H9 (cell line): ENCODE data around the gene ADAD2. TPM values are rescaled to one million over a fixed set of nuclear protein-coding genes. Genes with fewer than 3 reads are reported as not detected.

Source experiments
- DNase-seq: peaks from one replicate; pipeline ENCODE4 v3.0.0-alpha.2; 2017
- H2AFZ ChIP-seq: one replicate; pipeline ENCODE4 v1.6.1; 2013; ENCODE audit warnings: mild to moderate bottlenecking, low read length, control low read depth, moderate library complexity
- H2AK5ac ChIP-seq: 2 replicates; pipeline ENCODE4 v1.6.1; 2013; ENCODE audit warnings: low read length, control low read depth, mixed read lengths; ENCODE audit not compliant: insufficient read length
- H2BK120ac ChIP-seq: one replicate; pipeline ENCODE4 v1.6.1; 2013; ENCODE audit warnings: low read depth, mild to moderate bottlenecking, low read length, control low read depth, inconsistent platforms; ENCODE audit not compliant: poor library complexity, severe bottlenecking
- H2BK12ac ChIP-seq: 2 replicates; pipeline ENCODE4 v1.6.1; 2013; ENCODE audit warnings: low read length, control low read depth, mixed read lengths, low read depth; ENCODE audit not compliant: insufficient read length
- H2BK15ac ChIP-seq: 2 replicates; pipeline ENCODE4 v1.6.1; 2013; ENCODE audit warnings: low read depth, low read length, control low read depth
- H2BK20ac ChIP-seq: one replicate; pipeline ENCODE4 v1.6.1; 2013; ENCODE audit warnings: low read depth, mild to moderate bottlenecking, low read length, control low read depth, inconsistent platforms; ENCODE audit not compliant: poor library complexity, severe bottlenecking
- H2BK5ac ChIP-seq: 2 replicates; pipeline ENCODE4 v1.6.1; 2013; ENCODE audit warnings: low read length, control low read depth, mixed read lengths; ENCODE audit not compliant: insufficient read length
- H3K14ac ChIP-seq: 2 replicates; pipeline ENCODE4 v1.6.1; 2013; ENCODE audit warnings: low read length, control low read depth; ENCODE audit not compliant: insufficient read depth
- H3K18ac ChIP-seq: 2 replicates; pipeline ENCODE4 v1.6.1; 2013; ENCODE audit warnings: low read depth, mild to moderate bottlenecking, mixed read lengths, low read length, control low read depth; ENCODE audit not compliant: insufficient read length
- H3K23ac ChIP-seq: 2 replicates; pipeline ENCODE4 v1.6.1; 2013; ENCODE audit warnings: low read length, control low read depth, mixed read lengths, low read depth; ENCODE audit not compliant: insufficient read length
- H3K23me2 ChIP-seq: 2 replicates; pipeline ENCODE4 v1.6.1; 2013; ENCODE audit warnings: low read depth, mild to moderate bottlenecking, mixed read lengths, low read length, control low read depth; ENCODE audit not compliant: insufficient read length, poor library complexity, severe bottlenecking
- H3K27ac ChIP-seq: 2 replicates; pipeline ENCODE4 v1.5.1; 2013; ENCODE audit warnings: low read length, control low read depth, mixed read lengths, low read depth; ENCODE audit not compliant: insufficient read length
- H3K27me3 ChIP-seq: 2 replicates; pipeline ENCODE4 v1.6.1; 2013; ENCODE audit warnings: low read length, control low read depth, inconsistent platforms; ENCODE audit not compliant: insufficient read depth
- H3K4ac ChIP-seq: 2 replicates; pipeline ENCODE4 v1.6.1; 2013; ENCODE audit warnings: low read depth, mild to moderate bottlenecking, control low read depth, inconsistent platforms, low read length, moderate library complexity
- H3K4me1 ChIP-seq: 2 replicates; pipeline ENCODE4 v1.6.1; 2013; ENCODE audit warnings: low read length, control low read depth, inconsistent platforms; ENCODE audit not compliant: insufficient read depth
- H3K4me2 ChIP-seq: 2 replicates; pipeline ENCODE4 v1.6.1; 2013; ENCODE audit warnings: low read length, control low read depth, mixed read lengths; ENCODE audit not compliant: insufficient read length, insufficient read depth
- H3K56ac ChIP-seq: 2 replicates; pipeline ENCODE4 v1.6.1; 2013; ENCODE audit warnings: low read depth, mild to moderate bottlenecking, mixed read lengths, low read length, control low read depth; ENCODE audit not compliant: insufficient read length
- H3K79me1 ChIP-seq: 2 replicates; pipeline ENCODE4 v1.6.1; 2013; ENCODE audit warnings: low read depth, mild to moderate bottlenecking, moderate library complexity, low read length, control low read depth, inconsistent platforms; ENCODE audit not compliant: insufficient read depth, poor library complexity, severe bottlenecking
- H3K79me2 ChIP-seq: 2 replicates; pipeline ENCODE4 v1.6.1; 2013; ENCODE audit warnings: low read length, control low read depth, inconsistent platforms; ENCODE audit not compliant: insufficient read depth
- H3K9ac ChIP-seq: 2 replicates; pipeline ENCODE4 v1.6.1; 2013; ENCODE audit warnings: low read length, control low read depth, mixed read lengths; ENCODE audit not compliant: insufficient read length; ENCODE audit errors: extremely low read depth
- H3K9me3 ChIP-seq: one replicate; pipeline ENCODE4 v1.6.1; 2013; ENCODE audit warnings: low read depth, low read length, inconsistent platforms; ENCODE audit not compliant: control insufficient read depth
- H3T11ph ChIP-seq: one replicate; pipeline ENCODE4 v1.6.1; 2013; ENCODE audit warnings: mild to moderate bottlenecking, low read length, control low read depth, inconsistent platforms
- H4K20me1 ChIP-seq: one replicate; pipeline ENCODE4 v1.6.1; 2013; ENCODE audit not compliant: control insufficient read depth, insufficient read length, insufficient read depth
- H4K5ac ChIP-seq: 2 replicates; pipeline ENCODE4 v1.6.1; 2013; ENCODE audit warnings: low read depth, mild to moderate bottlenecking, mixed read lengths, low read length, control low read depth; ENCODE audit not compliant: insufficient read length
- H4K8ac ChIP-seq: replicated peaks from 2 replicates; pipeline ENCODE4 v1.6.1; 2013; ENCODE audit warnings: low read length, control low read depth, mixed read lengths, low read depth; ENCODE audit not compliant: insufficient read length
- H4K91ac ChIP-seq: 2 replicates; pipeline ENCODE4 v1.6.1; 2013; ENCODE audit warnings: low read depth, mild to moderate bottlenecking, moderate library complexity, mixed read lengths, low read length, control low read depth; ENCODE audit not compliant: insufficient read length
- H3K27ac Mint-ChIP-seq, 3 experiments: 2 replicates in 2 of 3; 3 replicates in 1 of 3; pipeline ENCODE4 v1.8.0; 2020 to 2021; ENCODE audit warnings: mixed read lengths in 3 of 3, mild to moderate bottlenecking in 1 of 3, moderate library complexity in 1 of 3
- H3K27me3 Mint-ChIP-seq: 2 replicates; pipeline ENCODE4 v1.8.0; 2021; ENCODE audit warnings: low read depth, mild to moderate bottlenecking, moderate library complexity, mixed read lengths
- H3K36me3 Mint-ChIP-seq, 3 experiments: 2 replicates in 2 of 3; 3 replicates in 1 of 3; pipeline ENCODE4 v1.8.0; 2020 to 2021; ENCODE audit warnings: low read depth in 3 of 3, mixed read lengths in 3 of 3; ENCODE audit not compliant: insufficient read depth in 1 of 3
- H3K4me1 Mint-ChIP-seq, 2 experiments: 2 replicates each; pipeline ENCODE4 v1.8.0; 2020; ENCODE audit warnings: mixed read lengths in 2 of 2
- H3K4me3 Mint-ChIP-seq, 2 experiments: 2 replicates in 1 of 2; 3 replicates in 1 of 2; pipeline ENCODE4 v1.8.0; 2020 to 2021; ENCODE audit warnings: mild to moderate bottlenecking in 2 of 2, mixed read lengths in 2 of 2, moderate library complexity in 1 of 2
- H3K9me3 Mint-ChIP-seq, 2 experiments: 2 replicates in 1 of 2; 3 replicates in 1 of 2; pipeline ENCODE4 v1.8.0; 2020; ENCODE audit warnings: mild to moderate bottlenecking in 2 of 2, mixed read lengths in 2 of 2, moderate library complexity in 1 of 2
- WGBS: extraction: QIAGEN DNeasy Blood & Tissue Kit; methylation state at CpG from one replicate; pipeline ENCODE4 v1.1.7; 2013; ENCODE audit warnings: missing lambda C conversion rate, low lambda C conversion rate, mixed read lengths; ENCODE audit not compliant: insufficient read length; ENCODE audit errors: extremely low coverage; 5-methylcytosine and 5-hydroxymethylcytosine counted together
- total RNA-seq: library from RNA; stranded (reverse); gene quantifications from 2 replicates; pipeline ENCODE4 v1.2.1, GENCODE V29; 2021
- TF ChIP-seq, protein P1 (sequence below): fragments of 200-600 bp; sonication (generic); conservative IDR thresholded peaks from 3 replicates; pipeline ENCODE4 v1.8.0; 2021; ENCODE audit warnings: antibody characterized with exemption, mild to moderate bottlenecking

The ADAD2 gene
- total RNA-seq, 1 experiment from 2014 or later: 1.0 TPM

GRCh38 chr16:84229471-84229870 is 38.5 kb downstream of the ADAD2 start:
- Histone ChIP-seq H3K18ac (no peak overlapping the region), H4K8ac (no peak overlapping the region), H2BK15ac (no peak overlapping the region), H3K4me1 (no peaks in the 10 kb centered on the region), H3K27ac (no peak overlapping the region), H3K79me1 (no peaks in the 10 kb centered on the region), H3K79me2 (no peaks in the 10 kb centered on the region), H2AK5ac (no peak overlapping the region), H4K91ac (no peak overlapping the region), H3K9me3 (no peaks in the 10 kb centered on the region), H2AFZ (no peak overlapping the region), H4K5ac (no peak overlapping the region), H2BK5ac (no peak overlapping the region), H2BK120ac (no peak overlapping the region), H3K14ac (no peak overlapping the region), H3K4me2 (no peak overlapping the region), H2BK20ac (no peak overlapping the region), H3T11ph (no peak overlapping the region), H3K23ac (no peak overlapping the region), H2BK12ac (no peak overlapping the region), H3K9ac (no peak overlapping the region), H3K23me2 (no peaks in the 10 kb centered on the region), H3K56ac (no peak overlapping the region), H3K27me3 (no peaks in the 10 kb centered on the region), H4K20me1 (no peaks in the 10 kb centered on the region), H3K4ac (no peak overlapping the region)
- Mint-ChIP-seq H3K4me1 (peaks cover 12 to 24% of the 10 kb centered on the region in 2 experiments), H3K27ac (peak overlapping the region in 2 of 3 experiments; percentile 31 to 63; a peak in 2 of 7 replicates), H3K36me3 (no peaks in the 10 kb centered on the region), H3K27me3 (peaks cover 6% of the 10 kb centered on the region), H3K9me3 (no peaks in the 10 kb centered on the region), H3K4me3 (no peak overlapping the region)
- no peak for DNase-seq
- TF ChIP-seq, protein P1, sequence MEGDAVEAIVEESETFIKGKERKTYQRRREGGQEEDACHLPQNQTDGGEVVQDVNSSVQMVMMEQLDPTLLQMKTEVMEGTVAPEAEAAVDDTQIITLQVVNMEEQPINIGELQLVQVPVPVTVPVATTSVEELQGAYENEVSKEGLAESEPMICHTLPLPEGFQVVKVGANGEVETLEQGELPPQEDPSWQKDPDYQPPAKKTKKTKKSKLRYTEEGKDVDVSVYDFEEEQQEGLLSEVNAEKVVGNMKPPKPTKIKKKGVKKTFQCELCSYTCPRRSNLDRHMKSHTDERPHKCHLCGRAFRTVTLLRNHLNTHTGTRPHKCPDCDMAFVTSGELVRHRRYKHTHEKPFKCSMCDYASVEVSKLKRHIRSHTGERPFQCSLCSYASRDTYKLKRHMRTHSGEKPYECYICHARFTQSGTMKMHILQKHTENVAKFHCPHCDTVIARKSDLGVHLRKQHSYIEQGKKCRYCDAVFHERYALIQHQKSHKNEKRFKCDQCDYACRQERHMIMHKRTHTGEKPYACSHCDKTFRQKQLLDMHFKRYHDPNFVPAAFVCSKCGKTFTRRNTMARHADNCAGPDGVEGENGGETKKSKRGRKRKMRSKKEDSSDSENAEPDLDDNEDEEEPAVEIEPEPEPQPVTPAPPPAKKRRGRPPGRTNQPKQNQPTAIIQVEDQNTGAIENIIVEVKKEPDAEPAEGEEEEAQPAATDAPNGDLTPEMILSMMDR: no peak
- no CpG with 5 or more reads among the region's 11 CpGs for WGBS
